GM11168 (cell line): ENCODE results near the gene KCNK4.
"Not testable (repeated sequence)": the region's sequence is repeated elsewhere in the genome, so short reads cannot be mapped to it uniquely, and the experiment has no call there.

Experiments used
- in situ Hi-C: fragments of 300-500 bp; cut with MboI; formaldehyde crosslinking; loops from one replicate; pipeline ENCODE4 v1.12.0; 2022; ENCODE audit warnings: low sequenced_read_pairs; ENCODE audit not compliant: unreplicated experiment

The KCNK4 gene

GRCh38 chr11:64291262-64291751 is at the start of gene KCNK4:
KCNK4 (plus strand) TSS chr11:64291302; CDS start chr11:64293019, 1,717 bp downstream.
- in situ Hi-C loops = no loop called here

GRCh38 chr11:64241491-64242374 is 49.4 kb upstream of the KCNK4 start:
- in situ Hi-C loops = no loop called here

GRCh38 chr11:64243236-64243854 is 47.8 kb upstream of the KCNK4 start:
- in situ Hi-C loops = no loop called here

- in situ Hi-C loops = no loop called here
Measured at GRCh38 chr11:64244107-64244506, 47.0 kb upstream of the KCNK4 start.

GRCh38 chr11:64244966-64245365 is 46.1 kb upstream of the KCNK4 start:
- in situ Hi-C loops = no loop called here

- in situ Hi-C loops = no loop called here
Measured at GRCh38 chr11:64245401-64245796, 45.7 kb upstream of the KCNK4 start.

- in situ Hi-C loops = no loop called here
Measured at GRCh38 chr11:64245797-64246620, 45.1 kb upstream of the KCNK4 start.

GRCh38 chr11:64246621-64246870 is 44.6 kb upstream of the KCNK4 start:
- in situ Hi-C loops = not testable (repeated sequence)

- in situ Hi-C loops = no loop called here
Measured at GRCh38 chr11:64246871-64247728, 44.0 kb upstream of the KCNK4 start, which contains the start of gene PPP1R14B. PPP1R14B (minus strand) TSS chr11:64246943; CDS start chr11:64246673, 270 bp downstream.

GRCh38 chr11:64247729-64248531 is 43.2 kb upstream of the KCNK4 start:
- in situ Hi-C loops = no loop called here

GRCh38 chr11:64248578-64248977 is 42.5 kb upstream of the KCNK4 start:
- in situ Hi-C loops = no loop called here

- in situ Hi-C loops = no loop called here
Measured at GRCh38 chr11:64249038-64249437, 42.1 kb upstream of the KCNK4 start.

- in situ Hi-C loops = no loop called here
Measured at GRCh38 chr11:64249563-64250414, 41.3 kb upstream of the KCNK4 start.

GRCh38 chr11:64250415-64251015 is 40.6 kb upstream of the KCNK4 start:
- in situ Hi-C loops = no loop called here

GRCh38 chr11:64251016-64251752 is 39.9 kb upstream of the KCNK4 start, which contains the start of gene PLCB3:
PLCB3 (plus strand) TSS chr11:64251530; CDS start chr11:64251650, 120 bp downstream.
- in situ Hi-C loops = no loop called here

- in situ Hi-C loops = no loop called here
Measured at GRCh38 chr11:64251753-64252002, 39.4 kb upstream of the KCNK4 start.
